Activated naive CD4-positive, alpha-beta T cell treated with Interleukin-2 at 50 U/mL for 16 hours (primary cell): Measurements from ENCODE around the gene DCP1B.

Experiments used
- DNase-seq: peaks from one replicate; pipeline ENCODE4 v3.0.0-alpha.2; 2020

Gene DCP1B

DNA sequence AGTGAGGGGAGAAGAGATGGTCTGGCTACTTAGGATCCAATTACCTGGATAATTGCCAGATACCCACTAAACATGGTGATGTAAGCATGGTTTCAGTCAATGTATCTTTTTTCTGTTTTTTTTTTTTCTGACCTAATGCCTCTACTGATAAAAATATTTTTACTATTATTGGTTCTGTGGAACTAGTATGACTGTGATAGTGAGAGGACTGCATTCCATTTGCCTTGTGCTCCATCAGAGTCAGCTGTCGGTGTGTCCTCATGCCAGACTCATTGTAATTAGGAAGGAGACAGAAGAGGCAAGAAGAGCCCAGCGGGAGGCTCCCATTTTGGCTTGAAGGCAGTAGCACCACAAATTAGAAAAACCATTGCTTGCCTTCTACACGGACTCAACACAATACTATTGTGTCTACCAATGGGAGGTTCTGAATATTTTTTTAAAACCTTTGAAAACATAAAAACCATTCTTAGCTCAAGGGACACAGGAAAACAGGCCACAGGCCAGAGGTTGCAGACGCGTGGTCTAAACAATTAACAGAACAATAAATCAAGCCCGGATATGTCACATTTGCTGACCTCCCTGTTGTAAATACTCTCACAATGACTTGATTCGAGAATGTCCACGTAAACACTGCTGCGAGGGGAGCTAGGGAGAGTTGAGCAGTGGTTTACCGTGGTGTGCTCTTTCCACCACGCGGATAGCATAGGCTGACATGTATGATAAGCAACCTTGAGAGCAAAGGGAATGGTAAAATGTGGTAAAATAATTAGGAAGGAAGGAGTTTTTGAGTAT, 13.5 kb upstream of the DCP1B start:
- DNase-seq, result no peak

DNA sequence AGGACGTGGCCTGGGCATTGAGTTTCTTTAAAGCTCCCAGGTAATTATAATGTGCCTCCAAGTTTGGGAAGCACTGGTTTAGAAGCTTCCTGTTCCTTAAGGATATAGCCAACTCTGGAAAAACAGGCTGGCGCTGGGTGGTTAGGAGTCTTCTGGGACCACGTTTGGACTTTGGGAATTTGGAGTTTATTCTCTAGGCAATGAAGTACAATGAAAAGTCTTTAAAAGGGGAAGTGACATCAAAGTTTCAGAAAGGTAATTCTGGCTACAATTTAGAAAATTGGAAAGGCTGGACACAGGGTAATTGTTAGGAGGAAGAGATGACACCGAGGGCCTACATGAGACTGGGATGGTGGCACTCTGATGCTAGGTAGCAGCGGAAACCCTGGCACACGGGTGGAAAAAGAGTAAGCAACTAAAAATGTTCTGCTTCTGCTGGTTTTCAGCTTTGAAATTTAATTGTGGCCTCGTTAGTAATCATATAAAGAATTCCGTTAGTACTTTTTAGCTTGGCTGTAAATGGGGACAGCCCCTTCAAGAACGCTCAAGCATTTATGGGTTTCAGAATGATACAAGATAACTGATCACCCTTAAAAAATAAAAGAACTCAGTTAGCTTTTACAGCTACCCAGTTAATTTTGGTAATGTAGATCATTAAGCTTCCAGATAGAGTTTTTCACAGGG, 12.7 kb upstream of the DCP1B start:
- no peak for DNase-seq

DNA sequence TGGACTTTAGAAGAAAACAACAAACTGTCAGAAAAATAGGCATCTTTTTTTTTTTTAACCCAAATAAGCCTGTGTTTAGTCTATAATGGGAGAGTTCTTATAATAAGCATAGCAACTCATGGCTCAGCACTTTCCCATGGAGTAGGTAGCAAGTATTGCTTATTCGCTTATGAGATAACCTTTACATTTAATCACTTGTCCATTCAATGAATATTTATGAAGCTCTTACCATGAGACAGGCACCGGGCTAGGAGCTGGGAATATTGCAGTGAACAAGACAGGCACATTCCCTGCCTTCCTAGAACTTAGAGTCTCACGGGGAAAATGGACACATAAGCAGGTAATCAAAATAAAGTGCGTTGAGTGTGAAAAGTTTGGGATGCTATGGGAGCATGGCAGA, 10.0 kb upstream of the DCP1B start:
- no peak for DNase-seq

DNA sequence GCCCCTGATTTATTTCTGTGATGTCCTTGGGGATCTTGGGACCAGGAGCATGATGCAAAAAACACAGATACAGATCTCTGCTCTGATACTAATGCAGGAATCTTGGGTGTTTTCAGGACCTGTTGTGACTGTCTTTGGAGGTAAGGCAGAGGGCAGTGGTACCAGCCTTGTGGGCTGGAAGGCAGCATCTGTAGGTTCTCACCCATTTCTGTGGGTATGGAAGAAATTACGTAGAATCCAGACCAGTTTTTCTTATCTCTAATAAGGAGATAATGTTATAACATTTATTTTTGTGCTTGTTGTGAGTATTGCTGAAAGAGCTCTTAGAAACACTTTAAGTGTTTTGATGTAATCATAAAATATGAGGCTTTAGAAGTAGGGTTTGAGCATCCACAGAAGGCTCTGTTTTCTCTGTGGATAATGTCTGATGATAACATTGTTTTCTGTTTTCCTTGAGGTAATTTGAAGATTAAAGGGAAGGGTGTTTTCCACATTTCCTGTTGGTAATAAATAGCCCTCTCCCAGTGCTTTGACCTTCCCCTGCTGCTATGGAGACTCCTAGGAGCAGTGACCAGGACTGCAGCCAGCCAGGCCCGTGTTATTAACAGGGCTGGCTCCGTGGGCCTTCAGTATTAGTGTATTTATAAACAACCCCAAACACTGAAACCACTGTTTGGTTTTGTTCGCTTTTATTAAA, 9.4 kb upstream of the DCP1B start:
- DNase-seq, result no peak

DNA sequence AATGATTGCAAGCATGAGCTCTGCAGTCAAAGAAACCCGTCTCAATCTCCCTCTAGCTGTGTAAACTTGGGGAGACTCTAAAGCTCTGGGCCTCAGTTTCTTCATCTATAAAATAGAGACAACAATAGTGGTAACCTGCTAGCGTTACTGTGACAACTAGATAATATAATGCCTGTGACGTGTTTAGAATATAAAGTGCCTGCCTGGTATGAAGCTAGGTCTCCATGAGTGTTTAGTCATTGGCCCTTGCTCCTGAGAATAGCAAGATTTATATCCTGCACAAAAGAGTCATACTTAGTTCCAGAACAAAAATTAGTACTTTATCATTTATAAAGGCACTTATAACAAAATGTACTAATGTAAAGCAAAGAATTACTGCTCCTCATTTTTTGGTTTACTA, 8.8 kb upstream of the DCP1B start:
- DNase-seq, result no peak

DNA sequence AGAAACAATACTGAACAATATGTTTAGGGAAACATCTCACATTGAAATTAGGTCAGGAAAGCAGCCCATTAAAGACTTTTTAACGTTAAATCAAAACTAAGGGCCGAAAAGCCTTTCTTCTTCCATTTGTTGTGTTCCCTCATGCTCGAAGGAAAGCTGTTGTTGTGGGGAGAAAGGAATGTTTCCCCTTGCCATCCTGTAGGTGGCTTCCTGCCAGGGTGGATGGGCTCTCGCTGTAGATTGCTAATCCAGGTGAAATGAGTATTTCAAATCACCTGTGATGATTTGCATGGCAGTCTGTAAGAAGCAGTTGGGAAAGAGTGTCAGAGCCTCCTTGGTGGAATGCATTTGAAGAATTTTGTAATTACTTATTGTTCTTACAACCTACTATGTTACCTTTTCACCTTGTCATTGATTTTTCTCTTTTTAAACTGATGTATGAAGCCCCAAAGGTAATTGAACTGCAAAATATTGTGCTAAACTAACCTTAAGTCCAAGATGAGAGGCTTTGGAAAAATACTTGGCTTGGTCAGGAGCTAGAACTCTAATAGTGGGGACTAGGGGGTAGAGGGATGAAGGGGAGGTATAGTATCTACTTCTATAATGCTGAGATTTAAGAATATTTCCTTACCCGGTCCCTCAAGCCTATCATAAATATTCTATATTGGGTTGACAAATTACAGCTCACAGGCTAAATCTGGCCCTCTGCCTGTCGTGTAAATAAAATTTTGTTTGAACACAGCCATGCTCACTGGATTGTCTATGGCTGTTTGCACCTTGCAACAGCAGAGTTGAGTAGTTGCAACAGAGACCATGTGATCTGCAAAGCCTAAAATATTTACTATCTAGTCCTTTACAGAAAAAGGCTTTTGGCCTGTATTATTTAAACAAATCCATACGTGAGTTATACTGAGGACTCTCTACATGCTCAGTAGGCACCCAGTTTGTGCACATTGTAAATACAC, 7.7 kb upstream of the DCP1B start:
- DNase-seq, result no peak

DNA sequence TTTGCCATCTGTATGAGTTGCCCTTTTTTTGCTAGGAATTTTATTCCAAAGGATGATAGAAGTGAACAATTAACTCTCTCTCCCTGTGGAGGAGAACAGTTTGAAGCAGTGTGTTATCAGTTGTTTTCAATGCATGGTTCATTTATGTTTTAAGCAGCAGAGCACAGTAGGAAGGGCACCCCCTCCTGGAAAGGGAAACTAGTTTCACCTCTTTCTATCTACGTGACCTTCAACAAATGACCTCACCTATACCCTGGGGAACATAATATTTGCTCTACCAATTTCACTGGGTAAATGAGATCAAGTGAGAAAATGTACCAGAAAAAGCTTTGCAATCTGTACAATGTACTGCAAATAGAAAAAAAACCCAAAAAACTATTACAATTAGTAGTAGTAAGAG, 5.4 kb upstream of the DCP1B start:
- no peak for DNase-seq

DNA sequence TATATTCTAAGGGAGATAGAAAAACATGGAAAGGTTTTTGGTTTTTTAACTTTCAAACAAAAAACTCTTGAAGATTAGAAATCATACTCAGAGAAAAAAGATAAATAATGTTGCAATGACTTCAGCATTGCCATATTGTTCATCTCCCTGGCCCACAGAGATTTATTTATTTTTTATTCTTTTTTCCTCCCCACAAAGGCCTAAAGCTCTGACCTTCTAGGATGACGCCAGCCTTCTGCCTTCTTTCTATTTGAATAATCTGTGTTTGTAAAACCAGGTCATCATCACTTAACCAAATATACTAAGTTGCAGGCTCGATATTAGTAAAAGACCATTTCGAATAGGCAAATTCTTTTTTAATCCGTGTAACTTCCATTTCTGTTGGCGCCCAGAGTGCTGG, 4.4 kb upstream of the DCP1B start:
- no peak for DNase-seq

DNA sequence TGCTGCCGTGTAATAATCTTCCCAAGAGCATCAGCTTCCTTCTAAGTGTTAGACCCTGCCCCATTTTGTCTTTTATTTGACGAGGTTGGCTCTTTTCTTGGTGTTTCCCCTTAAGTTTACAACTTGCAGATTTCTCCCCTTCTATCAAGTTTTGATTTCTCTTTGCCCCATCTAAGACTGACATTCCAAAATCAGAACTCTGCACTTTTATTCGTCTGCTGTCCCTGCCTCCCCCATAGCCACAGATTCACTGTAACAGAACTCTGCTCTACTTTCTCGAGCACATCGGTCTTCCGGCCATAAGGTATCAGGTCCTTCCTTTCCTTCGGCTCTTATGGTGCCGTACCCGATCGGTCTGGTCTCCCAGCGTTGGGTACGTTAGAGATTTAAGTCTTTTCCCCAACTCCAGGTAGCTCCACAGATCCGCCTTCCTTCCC, 563 bp downstream of the DCP1B start:
- no peak for DNase-seq

DNA sequence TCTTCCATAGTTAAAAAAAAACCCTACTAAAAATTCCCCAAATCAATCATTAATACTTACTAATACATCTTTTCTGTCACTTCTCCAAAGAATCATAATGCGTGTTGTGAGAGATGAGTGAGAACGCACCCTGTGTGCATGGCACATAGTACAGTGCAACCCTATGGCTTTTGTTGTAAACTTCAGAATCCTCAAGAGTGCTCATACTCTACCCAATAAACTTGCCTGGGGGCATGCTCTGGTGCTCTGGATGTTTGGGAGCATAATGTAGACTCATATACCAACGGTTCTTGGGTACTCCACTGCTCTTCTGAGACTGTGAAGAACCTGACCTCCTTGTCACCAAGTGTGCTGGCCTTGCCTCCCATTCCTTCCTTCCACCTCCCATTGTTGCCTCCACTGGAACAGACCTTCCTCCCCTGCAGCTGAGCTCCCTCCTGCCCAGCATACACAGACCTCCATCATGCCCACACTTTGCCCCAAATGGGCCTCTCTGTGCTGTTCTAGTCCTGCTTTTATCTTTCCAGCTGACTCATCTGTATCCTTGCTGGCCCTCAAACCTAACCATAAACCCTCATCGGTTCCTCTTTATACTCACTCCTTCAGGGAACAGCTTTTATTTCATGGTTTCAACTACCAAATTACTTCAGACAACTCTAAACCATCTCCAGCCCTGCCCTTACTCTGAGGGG, 8.9 kb downstream of the DCP1B start:
- no peak for DNase-seq

DNA sequence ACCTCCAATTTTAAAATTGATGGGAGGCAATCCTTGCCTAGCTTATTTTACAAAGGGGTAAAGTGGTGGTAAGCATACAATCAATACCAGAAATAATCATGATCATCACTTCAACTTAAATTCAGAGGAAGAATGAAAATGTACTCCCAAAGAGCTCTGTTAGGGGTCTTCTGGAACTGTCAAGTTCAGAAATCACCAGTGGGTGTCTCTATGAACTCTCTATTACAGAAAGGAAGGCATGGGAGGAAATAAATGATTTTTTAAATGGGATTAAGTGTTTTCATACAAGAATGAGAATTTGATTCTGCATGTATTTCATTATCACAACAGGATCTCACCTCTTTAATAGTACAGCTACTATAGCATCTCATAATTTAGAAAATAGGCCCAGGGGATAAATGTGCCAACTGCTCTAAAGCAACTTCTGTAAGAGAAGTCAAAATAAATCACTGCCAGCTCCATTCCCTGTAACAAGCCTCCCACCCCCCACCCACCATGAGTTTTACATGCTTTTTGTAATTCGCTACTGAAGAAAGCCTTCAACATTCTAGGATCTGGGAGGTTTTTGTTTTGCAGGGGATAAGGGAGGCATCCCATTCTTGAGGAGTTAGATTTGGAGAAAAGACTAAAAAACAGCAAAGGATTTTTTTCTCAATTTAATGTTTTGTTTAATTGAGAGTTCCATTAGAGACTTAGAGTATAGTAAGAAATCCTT, 9.7 kb downstream of the DCP1B start:
- no peak for DNase-seq

DNA sequence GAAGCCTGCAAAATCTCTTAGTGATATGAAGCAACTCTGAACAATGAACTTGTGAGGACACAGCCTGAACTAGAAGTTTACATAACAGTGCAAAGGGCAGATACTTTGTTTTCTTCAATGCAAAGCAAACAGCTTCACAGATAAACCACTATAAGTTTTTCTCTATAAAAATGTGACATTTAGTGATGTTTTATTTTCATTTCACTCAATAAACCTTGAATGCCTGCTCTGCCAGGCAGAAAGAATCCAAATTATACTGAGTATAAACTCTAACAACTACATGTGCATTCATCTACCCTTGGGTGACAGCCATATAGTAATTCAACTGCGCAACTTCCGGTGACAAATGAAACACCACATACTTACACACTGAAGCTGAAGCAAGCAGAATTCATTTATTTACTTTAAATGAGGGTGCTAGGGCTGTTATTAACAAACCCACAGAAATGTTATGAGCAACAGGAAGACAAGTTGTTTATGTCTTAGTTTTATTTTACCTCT, 10.3 kb downstream of the DCP1B start:
- no peak for DNase-seq

DNA sequence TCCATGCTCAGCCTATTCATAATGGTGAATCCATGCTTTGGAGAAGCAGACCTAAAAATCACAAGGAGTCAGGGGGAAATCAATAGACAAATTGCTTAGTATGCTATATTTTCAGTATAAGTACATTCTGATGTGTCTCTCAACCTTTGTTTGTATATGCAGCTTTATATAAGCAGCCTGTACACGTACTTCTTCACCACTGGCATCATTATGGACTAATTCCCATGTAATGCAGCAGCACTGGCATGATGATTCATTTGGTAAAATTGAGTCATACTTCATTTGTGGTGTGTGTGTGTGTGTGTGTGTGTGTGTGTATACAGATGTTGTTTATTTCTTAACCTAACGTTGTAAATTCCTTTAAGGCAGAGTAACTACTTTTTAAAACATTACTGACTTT, 10.9 kb downstream of the DCP1B start:
- DNase-seq, result no peak

DNA sequence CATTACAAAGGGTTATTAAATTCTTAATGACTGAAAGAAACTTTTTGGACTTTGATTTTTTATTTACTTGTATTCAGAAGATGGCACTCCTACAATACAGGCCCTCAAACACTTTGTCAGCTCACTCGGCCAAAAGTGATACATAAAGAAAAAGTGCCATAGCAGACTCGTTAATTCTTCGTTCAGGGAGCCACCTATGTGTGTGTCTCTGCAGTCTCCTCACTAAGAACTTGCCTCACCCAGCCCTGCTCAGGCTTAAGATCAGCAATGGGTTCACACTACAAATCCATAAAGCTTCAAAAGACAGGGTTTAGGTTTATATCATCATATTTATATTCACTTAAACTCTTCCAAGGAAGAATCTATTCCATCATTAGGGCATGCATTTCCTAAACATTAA, 11.5 kb downstream of the DCP1B start:
- no peak for DNase-seq

DNA sequence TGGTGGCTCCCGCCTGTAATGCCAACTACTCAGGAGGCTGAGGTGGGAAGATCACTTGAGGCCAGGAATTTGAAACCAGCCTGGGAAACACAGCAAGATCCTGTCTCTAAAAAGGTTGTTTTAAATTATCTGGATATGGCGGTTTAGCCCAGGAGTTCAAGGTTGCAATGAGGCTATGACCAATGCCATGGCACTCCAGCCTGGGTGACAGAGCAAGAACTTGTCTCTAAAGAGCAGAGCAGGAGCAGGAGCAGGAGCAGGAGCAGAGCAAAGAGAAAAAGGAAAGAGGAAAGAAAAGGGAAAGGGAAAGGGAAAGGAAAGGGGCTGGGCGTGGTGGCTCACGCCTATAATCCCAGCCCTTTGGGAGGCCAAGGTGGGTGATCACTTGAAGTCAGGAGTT, 15.1 kb downstream of the DCP1B start:
- DNase-seq, result no peak

DNA sequence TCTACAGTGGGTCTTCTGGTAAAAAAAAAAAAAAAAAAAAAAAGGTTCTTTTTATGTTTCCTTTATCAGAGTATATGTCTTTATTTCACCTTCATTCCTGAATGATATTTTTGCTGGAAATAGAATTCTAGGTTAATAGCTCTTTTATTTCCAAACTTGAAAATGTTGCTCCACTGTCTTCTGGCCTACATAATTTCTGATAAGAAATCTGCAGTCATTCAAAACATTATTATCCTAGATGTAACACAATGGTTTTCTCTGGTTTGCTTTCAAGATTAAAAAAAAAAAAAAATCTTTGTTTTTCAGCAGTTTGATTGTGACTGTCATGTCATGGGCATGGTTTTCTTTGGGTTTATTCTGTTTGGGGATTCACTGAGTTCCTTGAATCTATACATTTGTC, 19.5 kb downstream of the DCP1B start:
- DNase-seq, result no peak

DNA sequence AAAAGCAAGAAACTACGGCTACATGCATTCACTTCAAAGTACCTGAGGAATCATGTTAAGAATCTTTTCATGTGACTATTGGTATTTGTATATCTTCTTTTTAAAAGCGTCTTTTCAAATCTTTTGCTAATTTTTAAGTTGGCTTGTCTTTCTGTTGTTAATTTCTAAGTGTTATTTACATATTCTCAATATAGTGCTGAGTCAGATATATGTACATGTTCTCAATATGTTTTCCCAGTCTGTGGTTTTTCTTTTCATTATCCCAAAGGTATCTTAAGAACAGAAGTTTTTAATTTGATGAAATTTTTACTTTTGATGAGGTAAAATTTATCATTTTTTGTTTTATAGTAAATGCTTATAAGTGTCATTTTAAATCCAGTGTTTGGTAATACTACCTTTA, 24.0 kb downstream of the DCP1B start:
- no peak for DNase-seq

DNA sequence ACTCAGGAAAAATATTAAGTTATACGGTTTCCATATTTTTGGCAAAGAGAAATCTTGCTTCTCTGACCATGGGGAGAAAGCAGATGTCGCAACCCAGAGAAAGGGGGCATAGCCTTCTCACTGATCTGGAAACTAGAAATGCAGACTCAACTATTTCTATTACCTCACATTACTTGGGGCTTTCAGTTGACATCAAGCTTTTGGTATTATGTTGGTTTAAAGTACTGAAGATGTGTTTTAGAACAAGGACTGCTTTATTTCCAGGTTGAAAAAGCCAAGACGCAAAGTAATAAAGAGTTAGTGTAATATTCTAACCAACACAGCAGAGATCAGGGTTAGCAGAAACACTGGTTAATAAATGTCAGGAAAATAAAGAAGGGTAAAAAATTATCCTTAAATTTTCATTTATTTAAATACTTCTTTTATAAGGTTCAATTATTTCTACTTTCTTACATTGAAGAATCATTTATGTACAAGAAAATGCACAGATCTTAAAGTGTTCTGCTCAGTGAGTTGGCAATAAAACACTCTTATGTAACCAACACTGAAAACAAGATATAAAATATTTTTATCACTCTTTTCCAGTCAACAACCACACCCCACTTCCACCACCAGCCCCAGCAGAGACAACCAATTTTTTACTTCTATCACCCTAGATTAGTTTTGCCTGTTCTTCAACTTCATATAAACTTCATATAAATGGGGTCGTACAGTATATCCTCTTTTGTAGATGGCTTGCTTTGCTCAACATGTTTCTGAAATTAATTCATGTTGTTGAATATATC, 26.0 kb downstream of the DCP1B start:
- no peak for DNase-seq

DNA sequence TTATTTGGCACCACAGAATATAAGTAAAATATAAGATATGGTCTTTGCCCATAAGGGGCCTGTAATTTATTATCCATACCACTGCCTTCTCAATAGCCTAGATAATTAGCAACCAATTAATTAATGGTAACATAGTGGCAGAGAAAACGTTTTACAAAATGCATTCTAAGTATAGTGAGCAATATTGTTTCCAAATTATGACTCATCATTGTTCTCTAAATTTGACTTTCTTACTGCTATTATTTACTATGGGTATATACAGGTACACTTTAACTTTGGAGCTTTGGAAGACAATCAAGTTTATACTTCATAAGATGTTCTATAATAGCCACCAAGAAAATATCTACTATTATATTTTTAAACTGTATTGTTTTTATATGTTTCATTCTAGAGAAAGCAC, 26.7 kb downstream of the DCP1B start:
- DNase-seq, result no peak

DNA sequence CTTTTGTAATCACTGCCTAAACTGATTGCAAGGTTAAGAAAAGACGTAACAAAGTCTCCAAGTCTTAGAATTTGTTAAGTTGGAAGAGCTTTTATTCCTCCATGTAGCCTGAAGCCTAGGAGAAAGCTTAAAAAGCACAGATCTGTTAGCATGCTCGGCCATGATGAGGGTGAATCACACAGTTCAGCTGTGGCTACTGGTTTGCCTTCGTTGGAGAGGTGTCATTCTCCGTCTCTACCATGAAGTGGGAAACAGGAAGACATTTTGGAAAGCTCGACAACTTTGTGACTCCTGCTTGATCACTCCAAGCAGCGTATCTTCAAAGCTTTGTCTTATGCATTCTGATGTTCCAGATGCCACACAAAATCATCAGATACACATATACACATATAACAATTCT, 27.1 kb downstream of the DCP1B start:
- DNase-seq, result no peak

DNA sequence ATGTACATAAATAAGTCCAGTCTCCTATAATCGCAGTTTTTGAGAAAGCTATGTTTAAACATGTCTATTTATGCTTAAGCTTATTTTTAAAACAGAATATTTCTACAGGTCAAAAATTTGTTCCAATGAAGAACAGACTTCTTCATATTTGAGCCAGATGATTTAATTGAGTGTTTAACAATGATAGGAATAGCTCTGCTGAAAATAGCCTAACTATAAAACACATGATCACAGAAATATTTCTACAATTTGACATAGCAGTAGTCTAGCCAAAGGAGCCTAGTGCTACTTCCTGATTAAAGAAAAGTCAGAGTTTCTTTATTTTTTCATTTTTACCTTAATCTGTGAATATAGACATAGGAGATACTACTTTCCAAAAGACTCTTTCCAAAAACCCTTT, 29.4 kb downstream of the DCP1B start:
- no peak for DNase-seq
